K562 (cell line): ENCODE measurements around the gene SCTR. TPM values are rescaled to one million over a fixed set of nuclear protein-coding genes. Genes with fewer than 3 reads are reported as not detected.

Experiments used
- BCOR ChIP-seq: fragments of 450-650 bp; IDR thresholded peaks from 2 replicates; pipeline ENCODE4 v1.6.1; 2016
- BMI1 ChIP-seq: fragments of 150-350 bp; IDR thresholded peaks from 2 replicates; pipeline ENCODE4 v1.6.1; 2014; ENCODE audit warnings: low read length
- FOXA3 ChIP-seq, 2 experiments: fragments of 450-650 bp in 1 of 2; sonication (generic) in 1 of 2; formaldehyde crosslinking; IDR thresholded peaks in 1 of 2; conservative IDR thresholded peaks in 1 of 2; 2 replicates each; pipeline versions ENCODE4 v1.4.0 to v1.8.0; 2020 to 2022; ENCODE audit warnings: mild to moderate bottlenecking in 2 of 2, missing genetic modification reagents in 1 of 2
- HDAC3 ChIP-seq: fragments of 450-650 bp; IDR thresholded peaks from 2 replicates; pipeline ENCODE4 v1.6.1; 2018; ENCODE audit warnings: borderline replicate concordance, mild to moderate bottlenecking, moderate library complexity; ENCODE audit not compliant: partially characterized antibody
- KLF13 ChIP-seq: fragments of 450-650 bp; IDR thresholded peaks from 2 replicates; pipeline ENCODE4 v1.6.1; 2016; ENCODE audit warnings: missing genetic modification characterization, low read depth, mild to moderate bottlenecking, missing compliant biosample characterization, moderate library complexity, borderline replicate concordance
- NFIC ChIP-seq: fragments of 450-650 bp; IDR thresholded peaks from 2 replicates; pipeline ENCODE4 v1.6.1; 2017; ENCODE audit warnings: mild to moderate bottlenecking, inconsistent platforms
- PTRF ChIP-seq: fragments of 450-650 bp; IDR thresholded peaks from 2 replicates; pipeline ENCODE4 v1.6.1; 2016; ENCODE audit warnings: mild to moderate bottlenecking, missing genetic modification characterization, missing compliant biosample characterization
- RBM17 ChIP-seq: fragments of 200-400 bp; formaldehyde crosslinking; IDR thresholded peaks from 2 replicates; pipeline ENCODE4 v1.6.1; 2017; ENCODE audit warnings: low read depth, mild to moderate bottlenecking, low read length, borderline replicate concordance
- RFX7 ChIP-seq: fragments of 250-450 bp; sonication (Bioruptor Pico); IDR thresholded peaks from 2 replicates; pipeline ENCODE4 v1.5.1; 2021; ENCODE audit warnings: mild to moderate bottlenecking
- SREBF2 ChIP-seq: sonication (generic); formaldehyde crosslinking; IDR thresholded peaks from 2 replicates; pipeline ENCODE4 v1.4.0; 2020; ENCODE audit warnings: mild to moderate bottlenecking, missing genetic modification reagents
- YBX1 ChIP-seq: fragments of 450-650 bp; IDR thresholded peaks from 2 replicates; pipeline ENCODE4 v1.7.1; 2016; ENCODE audit warnings: mild to moderate bottlenecking
- ZNF384 ChIP-seq: IDR thresholded peaks from 2 replicates; pipeline ENCODE4 v1.6.1; 2012; ENCODE audit warnings: low read depth, low read length, improper control_type of control experiment
- ZNF41 ChIP-seq: fragments of 250-450 bp; sonication (Bioruptor Pico); conservative IDR thresholded peaks from 2 replicates; pipeline ENCODE4 v1.4.0; 2020; ENCODE audit warnings: mild to moderate bottlenecking
- ZNF780A ChIP-seq: fragments of 250-450 bp; sonication (Bioruptor Pico); IDR thresholded peaks from 2 replicates; pipeline ENCODE4 v1.5.0; 2021; ENCODE audit warnings: mild to moderate bottlenecking
- polyA plus RNA-seq, 8 experiments: library from polyadenylated mRNA; depleted of rRNA in 4 of 8; stranded (reverse) in 5 of 8; unstranded in 3 of 8; fragments of >200 nt; fragmentation: Nextera tagmentation in 2 of 8; fragmentation: Illumina TruSeq in 1 of 8; extraction: Ambion mirVana in 2 of 8; extraction: Trizol in 1 of 8; gene quantifications; 2 replicates each; pipeline versions ENCODE4 v1.2.1 to v1.2.3, GENCODE V29; 2011 to 2014; ENCODE audit warnings: inconsistent platforms in 1 of 8, missing spikeins in 1 of 8
- total RNA-seq, 7 experiments: library from RNA; depleted of rRNA in 6 of 7; stranded (reverse); fragments of >200 nt in 6 of 7; fragmentation: Illumina TruSeq in 2 of 7; extraction: Trizol in 2 of 7; gene quantifications; 2 replicates each; pipeline versions ENCODE4 v1.2.1 to v1.2.3, GENCODE V29; 2011 to 2021; ENCODE audit warnings: low replicate concordance in 1 of 7
- TF ChIP-seq, protein P1 (sequence below), 2 experiments: fragments of 450-650 bp in 1 of 2; sonication (generic) in 1 of 2; formaldehyde crosslinking in 1 of 2; IDR thresholded peaks; 2 replicates each; pipeline versions ENCODE4 v1.7.1 to v1.9.0; 2016 to 2022; ENCODE audit warnings: inconsistent platforms in 1 of 2, mild to moderate bottlenecking in 1 of 2, missing genetic modification reagents in 1 of 2
- TF ChIP-seq, protein P2 (sequence below): fragments of 250-450 bp; sonication (Bioruptor Pico); IDR thresholded peaks from 2 replicates; pipeline ENCODE4 v1.8.0; 2021; ENCODE audit warnings: mild to moderate bottlenecking, moderate library complexity

The SCTR gene
- total and polyA plus RNA-seq, 9 of the 15 experiments (the other 6 are each of a cell fraction or from before 2014, with no cell fraction given): not detected

- TF ChIP-seq, protein P1, sequence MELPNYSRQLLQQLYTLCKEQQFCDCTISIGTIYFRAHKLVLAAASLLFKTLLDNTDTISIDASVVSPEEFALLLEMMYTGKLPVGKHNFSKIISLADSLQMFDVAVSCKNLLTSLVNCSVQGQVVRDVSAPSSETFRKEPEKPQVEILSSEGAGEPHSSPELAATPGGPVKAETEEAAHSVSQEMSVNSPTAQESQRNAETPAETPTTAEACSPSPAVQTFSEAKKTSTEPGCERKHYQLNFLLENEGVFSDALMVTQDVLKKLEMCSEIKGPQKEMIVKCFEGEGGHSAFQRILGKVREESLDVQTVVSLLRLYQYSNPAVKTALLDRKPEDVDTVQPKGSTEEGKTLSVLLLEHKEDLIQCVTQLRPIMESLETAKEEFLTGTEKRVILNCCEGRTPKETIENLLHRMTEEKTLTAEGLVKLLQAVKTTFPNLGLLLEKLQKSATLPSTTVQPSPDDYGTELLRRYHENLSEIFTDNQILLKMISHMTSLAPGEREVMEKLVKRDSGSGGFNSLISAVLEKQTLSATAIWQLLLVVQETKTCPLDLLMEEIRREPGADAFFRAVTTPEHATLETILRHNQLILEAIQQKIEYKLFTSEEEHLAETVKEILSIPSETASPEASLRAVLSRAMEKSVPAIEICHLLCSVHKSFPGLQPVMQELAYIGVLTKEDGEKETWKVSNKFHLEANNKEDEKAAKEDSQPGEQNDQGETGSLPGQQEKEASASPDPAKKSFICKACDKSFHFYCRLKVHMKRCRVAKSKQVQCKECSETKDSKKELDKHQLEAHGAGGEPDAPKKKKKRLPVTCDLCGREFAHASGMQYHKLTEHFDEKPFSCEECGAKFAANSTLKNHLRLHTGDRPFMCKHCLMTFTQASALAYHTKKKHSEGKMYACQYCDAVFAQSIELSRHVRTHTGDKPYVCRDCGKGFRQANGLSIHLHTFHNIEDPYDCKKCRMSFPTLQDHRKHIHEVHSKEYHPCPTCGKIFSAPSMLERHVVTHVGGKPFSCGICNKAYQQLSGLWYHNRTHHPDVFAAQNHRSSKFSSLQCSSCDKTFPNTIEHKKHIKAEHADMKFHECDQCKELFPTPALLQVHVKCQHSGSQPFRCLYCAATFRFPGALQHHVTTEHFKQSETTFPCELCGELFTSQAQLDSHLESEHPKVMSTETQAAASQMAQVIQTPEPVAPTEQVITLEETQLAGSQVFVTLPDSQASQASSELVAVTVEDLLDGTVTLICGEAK (IDR thresholded peaks at IDR 0.05): peak; percentile 57
- TF ChIP-seq, protein P1 (CRISPR knock-in tag; IDR thresholded peaks at IDR 0.05): no peak
- TF ChIP-seq YBX1: no peak
- TF ChIP-seq BCOR: peak; percentile 97
- no peak for TF ChIP-seq ZNF780A
- TF ChIP-seq SREBF2: no peak
- TF ChIP-seq ZNF384: no peak
- TF ChIP-seq FOXA3 (CRISPR knock-in tag; conservative IDR thresholded peaks at IDR 0.05 in 1 of 2, IDR thresholded peaks at IDR 0.05 in 1 of 2): no peak
- TF ChIP-seq, protein P2, sequence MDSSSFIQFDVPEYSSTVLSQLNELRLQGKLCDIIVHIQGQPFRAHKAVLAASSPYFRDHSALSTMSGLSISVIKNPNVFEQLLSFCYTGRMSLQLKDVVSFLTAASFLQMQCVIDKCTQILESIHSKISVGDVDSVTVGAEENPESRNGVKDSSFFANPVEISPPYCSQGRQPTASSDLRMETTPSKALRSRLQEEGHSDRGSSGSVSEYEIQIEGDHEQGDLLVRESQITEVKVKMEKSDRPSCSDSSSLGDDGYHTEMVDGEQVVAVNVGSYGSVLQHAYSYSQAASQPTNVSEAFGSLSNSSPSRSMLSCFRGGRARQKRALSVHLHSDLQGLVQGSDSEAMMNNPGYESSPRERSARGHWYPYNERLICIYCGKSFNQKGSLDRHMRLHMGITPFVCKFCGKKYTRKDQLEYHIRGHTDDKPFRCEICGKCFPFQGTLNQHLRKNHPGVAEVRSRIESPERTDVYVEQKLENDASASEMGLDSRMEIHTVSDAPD: no peak
- TF ChIP-seq PTRF (tag): no peak
- no peak for TF ChIP-seq ZNF41
- no peak for TF ChIP-seq RBM17
- TF ChIP-seq HDAC3: no peak
- peak; percentile 46; the same call in 1 of the 2 replicates for TF ChIP-seq KLF13 (tag)
- no peak for TF ChIP-seq BMI1
- TF ChIP-seq RFX7 (CRISPR knock-in tag): no peak
- TF ChIP-seq NFIC: peak; percentile 43; the same call in 1 of the 2 replicates
These were observed 92.9 kb downstream of the SCTR start, which contains the start of gene TMEM37 (continued) for GRCh38 chr2:119431155-119431975.
